ENCODE data around the gene CLCN7.
"Not testable (repeated sequence)": the region's sequence is repeated elsewhere in the genome, so short reads cannot be mapped to it uniquely, and the experiment has no call there.

CLCN7 gene

GRCh38 chr16:1487395-1488053, 12.7 kb upstream of the CLCN7 start:
- DNase-seq (ENCODE audit: low read depth in 2 of 3, low spot score in 1 of 3), result no peak

- no peak for DNase-seq (ENCODE audit: low read depth in 2 of 3, low spot score in 1 of 3)
Measured at GRCh38 chr16:1486551-1487390, 11.9 kb upstream of the CLCN7 start.

GRCh38 chr16:1485847-1486496, 11.1 kb upstream of the CLCN7 start:
- no peak for DNase-seq (ENCODE audit: low read depth in 2 of 3, low spot score in 1 of 3)

GRCh38 chr16:1481906-1482835, 7.3 kb upstream of the CLCN7 start:
- DNase-seq (ENCODE audit: low read depth in 2 of 3, low spot score in 1 of 3), result no peak

- DNase-seq (ENCODE audit: low read depth in 2 of 3, low spot score in 1 of 3), result not testable (repeated sequence)
Measured at GRCh38 chr16:1478937-1479336, 4.1 kb upstream of the CLCN7 start.

DNA sequence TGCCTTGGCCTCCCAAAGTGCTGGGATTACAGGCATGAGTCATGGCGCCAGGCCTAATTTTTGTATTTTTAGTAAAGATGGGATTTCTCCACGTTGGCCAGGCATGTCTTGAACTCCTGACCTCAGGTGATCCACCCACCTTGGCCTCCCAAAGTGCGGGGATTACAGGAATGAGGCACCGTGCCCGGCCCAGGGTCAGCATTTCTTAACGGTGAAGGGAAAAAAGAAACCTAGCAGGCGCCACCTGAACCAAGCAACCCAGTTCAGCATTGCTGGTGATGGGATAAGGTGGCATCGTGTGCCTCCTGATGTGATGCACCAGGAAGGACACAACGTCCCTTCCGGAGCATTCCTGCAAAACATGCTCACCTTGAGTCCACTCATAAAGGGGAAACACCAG, 2.2 kb upstream of the CLCN7 start:
- DNase-seq (ENCODE audit: low read depth in 2 of 3, low spot score in 1 of 3), result no peak

GRCh38 chr16:1475552-1476114, 805 bp upstream of the CLCN7 start:
- no peak for DNase-seq (ENCODE audit: low read depth in 2 of 3, low spot score in 1 of 3)

- no peak for DNase-seq (ENCODE audit: low read depth in 2 of 3, low spot score in 1 of 3)
Measured at GRCh38 chr16:1474082-1474795, 589 bp downstream of the CLCN7 start.

- DNase-seq (ENCODE audit: low read depth in 2 of 3, low spot score in 1 of 3), result no peak
Measured at GRCh38 chr16:1472974-1473373, 1.9 kb downstream of the CLCN7 start.

- DNase-seq (ENCODE audit: low read depth in 2 of 3, low spot score in 1 of 3), result no peak
Measured at GRCh38 chr16:1471569-1472194, 3.1 kb downstream of the CLCN7 start.

GRCh38 chr16:1470481-1471251, 4.2 kb downstream of the CLCN7 start:
- DNase-seq (ENCODE audit: low read depth in 2 of 3, low spot score in 1 of 3), result no peak

DNA sequence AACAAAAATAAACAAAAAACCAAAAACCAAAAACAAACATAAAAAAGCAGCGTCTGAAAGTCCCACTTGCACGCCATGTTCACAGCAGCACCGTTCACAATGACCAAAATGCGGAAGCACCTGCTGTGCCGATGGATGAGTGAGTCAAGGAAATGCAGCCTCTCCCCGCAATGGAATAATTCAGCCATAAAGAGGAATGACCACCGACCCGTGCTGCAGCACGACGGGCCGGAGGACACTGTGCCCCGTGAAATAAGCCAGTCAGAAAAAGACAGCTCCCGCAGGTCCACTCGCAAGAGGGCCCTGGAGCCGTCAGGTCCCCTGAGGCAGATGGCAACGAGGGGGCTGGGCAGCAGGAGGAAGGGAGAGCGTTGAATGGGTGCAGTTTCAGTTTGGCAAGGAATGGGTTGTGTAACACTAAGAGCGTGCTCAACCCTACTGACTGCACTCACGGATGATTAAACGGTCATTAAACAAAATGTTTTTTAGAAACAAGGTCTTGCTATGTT, 5.1 kb downstream of the CLCN7 start:
- no peak for DNase-seq (ENCODE audit: low read depth in 2 of 3, low spot score in 1 of 3)

GRCh38 chr16:1469141-1469540, 5.7 kb downstream of the CLCN7 start:
- not testable (repeated sequence) for DNase-seq (ENCODE audit: low read depth in 2 of 3, low spot score in 1 of 3)

DNA sequence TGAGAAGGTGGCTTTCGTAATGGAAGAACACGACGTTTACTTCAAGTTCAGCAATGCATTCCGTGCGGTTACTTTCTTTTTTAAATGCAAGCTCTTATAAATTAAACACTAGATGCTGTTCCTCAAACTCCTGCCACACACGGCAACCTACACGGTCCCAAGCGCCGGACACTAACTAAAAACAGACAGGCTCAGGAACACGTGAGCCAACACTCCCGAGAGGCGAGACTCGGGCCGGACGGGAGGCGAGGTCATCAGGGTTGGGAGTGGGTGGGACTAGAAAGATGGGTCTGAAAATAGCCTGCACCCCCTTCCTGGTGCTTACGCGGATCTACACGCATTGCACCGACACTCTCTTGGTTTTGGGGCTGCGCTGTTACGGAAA, 6.4 kb downstream of the CLCN7 start:
- no peak for DNase-seq (ENCODE audit: low read depth in 2 of 3, low spot score in 1 of 3)

DNA sequence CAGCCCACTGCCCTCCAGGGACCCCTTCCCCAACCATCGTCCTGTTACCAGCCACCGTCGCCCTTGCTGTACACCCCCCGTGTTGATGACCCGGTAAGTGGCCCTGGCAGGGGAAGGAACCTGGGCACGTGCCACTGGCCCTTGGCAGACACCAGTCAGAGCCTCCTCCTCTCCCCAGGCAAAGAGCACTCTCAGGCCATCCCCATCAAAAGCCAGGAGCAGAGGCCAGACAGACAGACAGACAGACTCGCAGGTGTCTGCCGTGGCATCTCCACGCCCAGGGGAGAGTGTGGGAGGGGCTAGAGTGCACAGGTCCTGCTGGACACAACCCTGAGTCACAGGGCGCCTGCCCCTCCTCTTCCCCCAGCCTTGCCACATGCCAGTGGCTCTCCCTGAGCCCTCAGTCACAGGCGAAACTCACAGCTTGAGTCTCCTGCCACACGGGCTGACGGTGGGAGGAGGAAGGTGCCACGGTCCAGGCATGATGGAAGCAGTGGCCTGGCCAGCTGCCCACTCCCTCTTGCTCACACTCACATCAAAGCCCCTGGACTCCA, 7.8 kb downstream of the CLCN7 start:
- no peak for DNase-seq (ENCODE audit: low read depth in 2 of 3, low spot score in 1 of 3)

GRCh38 chr16:1466054-1466453, 8.8 kb downstream of the CLCN7 start:
- no peak for DNase-seq (ENCODE audit: low read depth in 2 of 3, low spot score in 1 of 3)

GRCh38 chr16:1465567-1465915, 9.3 kb downstream of the CLCN7 start:
- no peak for DNase-seq (ENCODE audit: low read depth in 2 of 3, low spot score in 1 of 3)

GRCh38 chr16:1464894-1465566, 9.8 kb downstream of the CLCN7 start:
- no peak for DNase-seq (ENCODE audit: low read depth in 2 of 3, low spot score in 1 of 3)

All from stimulated activated CD4-positive, alpha-beta T cell treated with anti-CD3 and anti-CD28 coated beads, Interleukin-12 subunit alpha, Interleukin-12 subunit beta, amount 100 ng/mL, for 48 hours (primary cell).